IMR-90 (cell line): Measurements from ENCODE around the gene ACE2. TPM values are rescaled to one million over a fixed set of nuclear protein-coding genes. Genes with fewer than 3 reads are reported as not detected.

ENCODE experiments used
- ATAC-seq: fragments of 200-7000 bp; cut with Tn5 transposase; 2 replicates; pipeline ENCODE4 v1.9.1; 2020; ENCODE audit warnings: low read depth, mild to moderate bottlenecking, moderate library complexity
- BruUV-seq: library from RNA; stranded (reverse); fragments of 400-500 nt; replicated peaks from 2 replicates; lab custom pipeline; 2021; lab: Mats Ljungman, UMichigan
- CTCF ChIA-PET: fragments of 300-600 bp; formaldehyde crosslinking; extraction: SDS; loops from one replicate; lab custom pipeline; 2021; ENCODE audit warnings: antibody characterized with exemption; lab: Yijun Ruan, JAX
- POLR2A ChIA-PET: fragments of 300-600 bp; sonication (Branson Sonifier 250); formaldehyde crosslinking; loops from one replicate; lab custom pipeline; 2022; ENCODE audit warnings: antibody characterized with exemption; ENCODE audit not compliant: unreplicated experiment; lab: Charles Lee
- DNase-seq: peaks from one replicate; pipeline ENCODE4 v3.0.0; 2013
- H2AFZ ChIP-seq: replicated peaks from 2 replicates; pipeline ENCODE3; 2013; ENCODE audit warnings: low read length, mild to moderate bottlenecking; ENCODE audit not compliant: poor library complexity
- H2AK5ac ChIP-seq: 2 replicates; pipeline ENCODE4 v1.6.1; 2013; ENCODE audit warnings: low read depth, low read length, inconsistent platforms
- H2AK9ac ChIP-seq: replicated peaks from 2 replicates; pipeline ENCODE3; 2013; ENCODE audit warnings: mild to moderate bottlenecking, low read depth, low read length, moderate library complexity; ENCODE audit not compliant: poor library complexity
- H2BK120ac ChIP-seq: 2 replicates; pipeline ENCODE4 v1.6.1; 2013; ENCODE audit warnings: low read depth, low read length, inconsistent platforms
- H2BK15ac ChIP-seq: 3 replicates; pipeline ENCODE4 v1.6.1; 2013; ENCODE audit warnings: low read depth, low read length, inconsistent platforms
- H2BK20ac ChIP-seq: 2 replicates; pipeline ENCODE4 v1.6.1; 2013; ENCODE audit warnings: low read depth, mild to moderate bottlenecking, inconsistent platforms, low read length, moderate library complexity
- H2BK5ac ChIP-seq: 2 replicates; pipeline ENCODE4 v1.6.1; 2013; ENCODE audit warnings: mild to moderate bottlenecking, low read depth, low read length, inconsistent platforms; ENCODE audit not compliant: poor library complexity, severe bottlenecking
- H3K14ac ChIP-seq: replicated peaks from 2 replicates; pipeline ENCODE4 v1.6.1; 2013; ENCODE audit warnings: low read depth, low read length, inconsistent platforms
- H3K18ac ChIP-seq: 2 replicates; pipeline ENCODE4 v1.6.1; 2013; ENCODE audit warnings: low read depth, low read length, control low read depth
- H3K23ac ChIP-seq: 2 replicates; pipeline ENCODE4 v1.6.1; 2013; ENCODE audit warnings: low read depth, low read length, inconsistent platforms
- H3K27ac ChIP-seq: 2 replicates; pipeline ENCODE4 v1.5.1; 2013; ENCODE audit warnings: mild to moderate bottlenecking, control low read depth, low read length; ENCODE audit not compliant: insufficient read depth
- H3K27me3 ChIP-seq: 2 replicates; pipeline ENCODE4 v1.6.1; 2013; ENCODE audit warnings: low read length; ENCODE audit not compliant: control insufficient read depth, insufficient read depth
- H3K36me3 ChIP-seq: 2 replicates; pipeline ENCODE4 v1.6.1; 2013; ENCODE audit warnings: low read length, mixed read lengths; ENCODE audit not compliant: control insufficient read depth, insufficient read depth
- H3K4ac ChIP-seq: 2 replicates; pipeline ENCODE4 v1.6.1; 2013; ENCODE audit warnings: low read depth, low read length, inconsistent platforms
- H3K4me1 ChIP-seq: 2 replicates; pipeline ENCODE4 v1.6.1; 2013; ENCODE audit warnings: low read length, mixed read lengths; ENCODE audit not compliant: control insufficient read depth, insufficient read depth
- H3K4me2 ChIP-seq: 2 replicates; pipeline ENCODE4 v1.6.1; 2013; ENCODE audit warnings: low read depth, mild to moderate bottlenecking, control low read depth, low read length, moderate library complexity
- H3K4me3 ChIP-seq: 2 replicates; pipeline ENCODE4 v1.5.1; 2013; ENCODE audit warnings: low read depth, mild to moderate bottlenecking, control low read depth, low read length, moderate library complexity; ENCODE audit not compliant: insufficient read depth
- H3K56ac ChIP-seq: 2 replicates; pipeline ENCODE4 v1.6.1; 2013; ENCODE audit warnings: low read length, inconsistent platforms; ENCODE audit not compliant: insufficient read depth; ENCODE audit errors: extremely low read depth
- H3K79me1 ChIP-seq, 2 experiments: 2 replicates each; pipeline ENCODE4 v1.6.1; 2013; ENCODE audit warnings: low read length in 2 of 2, inconsistent platforms in 1 of 2, low read depth in 1 of 2
- H3K9ac ChIP-seq: 2 replicates; pipeline ENCODE4 v1.6.1; 2013; ENCODE audit warnings: low read depth, low read length, control low read depth
- H3K9me1 ChIP-seq: 2 replicates; pipeline ENCODE4 v1.6.1; 2013; ENCODE audit warnings: low read length, inconsistent platforms; ENCODE audit not compliant: insufficient read depth
- H3K9me3 ChIP-seq: 2 replicates; pipeline ENCODE4 v1.6.1; 2013; ENCODE audit warnings: low read length; ENCODE audit not compliant: control insufficient read depth, insufficient read depth
- H4K20me1 ChIP-seq: 2 replicates; pipeline ENCODE4 v1.6.1; 2013; ENCODE audit warnings: low read length, inconsistent platforms; ENCODE audit not compliant: insufficient read depth
- H4K5ac ChIP-seq: 2 replicates; pipeline ENCODE4 v1.6.1; 2013; ENCODE audit warnings: mild to moderate bottlenecking, low read depth, low read length, control low read depth
- H4K8ac ChIP-seq, 2 experiments: 2 replicates each; pipeline ENCODE4 v1.6.1; 2013; ENCODE audit warnings: low read depth in 2 of 2, low read length in 2 of 2, control low read depth in 1 of 2, inconsistent platforms in 1 of 2
- H4K91ac ChIP-seq: 2 replicates; pipeline ENCODE4 v1.6.1; 2013; ENCODE audit warnings: low read depth, low read length, inconsistent platforms; ENCODE audit not compliant: insufficient read depth
- BHLHE40 ChIP-seq: fragments of 150-350 bp; IDR thresholded peaks from 2 replicates; pipeline ENCODE4 v1.6.1; 2016; ENCODE audit warnings: mild to moderate bottlenecking, low read depth, low read length
- CEBPB ChIP-seq: IDR thresholded peaks from 2 replicates; pipeline ENCODE4 v1.6.1; 2012; ENCODE audit warnings: low read depth, low read length, improper control_type of control experiment
- CHD1 ChIP-seq: IDR thresholded peaks from 2 replicates; pipeline ENCODE4 v1.6.1; 2012; ENCODE audit warnings: low read depth, low read length, improper control_type of control experiment
- CTCF ChIP-seq: conservative IDR thresholded peaks from 2 replicates; pipeline ENCODE4 v1.5.1; 2012; ENCODE audit warnings: mild to moderate bottlenecking, low read depth, low read length, improper control_type of control experiment
- ELK1 ChIP-seq: fragments of 150-350 bp; IDR thresholded peaks from 2 replicates; pipeline ENCODE4 v1.6.1; 2016; ENCODE audit warnings: low read depth, mild to moderate bottlenecking, low read length, moderate library complexity, borderline replicate concordance
- FOS ChIP-seq: fragments of 150-350 bp; IDR thresholded peaks from 2 replicates; pipeline ENCODE4 v1.6.1; 2016; ENCODE audit warnings: low read depth, low read length
- MAFK ChIP-seq: IDR thresholded peaks from 2 replicates; pipeline ENCODE4 v1.6.1; 2012; ENCODE audit warnings: low read depth, low read length, improper control_type of control experiment
- MAZ ChIP-seq: IDR thresholded peaks from 2 replicates; pipeline ENCODE4 v1.6.1; 2012; ENCODE audit warnings: low read depth, mild to moderate bottlenecking, low read length, improper control_type of control experiment, moderate library complexity, borderline replicate concordance
- MXI1 ChIP-seq: IDR thresholded peaks from 2 replicates; pipeline ENCODE4 v1.6.1; 2012; ENCODE audit warnings: low read depth, mild to moderate bottlenecking, low read length, moderate library complexity, borderline replicate concordance
- NFE2L2 ChIP-seq: fragments of 150-350 bp; IDR thresholded peaks from 2 replicates; pipeline ENCODE4 v1.6.1; 2016; ENCODE audit warnings: low read depth, mild to moderate bottlenecking, low read length
- POLR2A ChIP-seq: IDR thresholded peaks from 2 replicates; pipeline ENCODE4 v1.6.1; 2012; ENCODE audit warnings: mild to moderate bottlenecking, low read depth, low read length
- RAD21 ChIP-seq: IDR thresholded peaks from 2 replicates; pipeline ENCODE4 v1.6.1; 2012; ENCODE audit warnings: low read length, improper control_type of control experiment
- RCOR1 ChIP-seq: IDR thresholded peaks from 2 replicates; pipeline ENCODE4 v1.6.1; 2012; ENCODE audit warnings: mild to moderate bottlenecking, low read length, improper control_type of control experiment; ENCODE audit not compliant: insufficient replicate concordance
- RFX5 ChIP-seq: IDR thresholded peaks from 2 replicates; pipeline ENCODE4 v1.8.0; 2012; ENCODE audit warnings: low read depth, mild to moderate bottlenecking, low read length, moderate library complexity
- SMC3 ChIP-seq: fragments of 150-350 bp; IDR thresholded peaks from 2 replicates; pipeline ENCODE4 v1.6.1; 2016; ENCODE audit warnings: low read depth, mild to moderate bottlenecking, antibody characterized with exemption, low read length, moderate library complexity
- USF2 ChIP-seq: fragments of 150-350 bp; IDR thresholded peaks from 2 replicates; pipeline ENCODE4 v1.6.1; 2017; ENCODE audit warnings: mild to moderate bottlenecking, antibody characterized with exemption, low read length, low read depth
- WGBS, 2 experiments: methylation state at CpG; one replicate each; pipeline versions ENCODE4 v1.1.5 to v1.1.7; 2013; ENCODE audit warnings: missing lambda C conversion rate in 2 of 2; ENCODE audit not compliant: insufficient read length in 1 of 2; ENCODE audit errors: extremely low coverage in 2 of 2; 5-methylcytosine and 5-hydroxymethylcytosine counted together
- dilution Hi-C: fragments of 300-500 bp; cut with HindIII; formaldehyde crosslinking; loops from one replicate; pipeline ENCODE4 v1.14.3; 2018; ENCODE audit warnings: low sequenced_read_pairs; ENCODE audit not compliant: unreplicated experiment
- in situ Hi-C: fragments of 300-500 bp; cut with MboI; formaldehyde crosslinking; loops from 3 replicates; pipeline ENCODE4 v1.14.3; 2019; ENCODE audit warnings: low sequenced_read_pairs, inconsistent platforms, mixed read lengths
- intact Hi-C: fragments of 100-400 bp; cut with micrococcal nuclease; formaldehyde crosslinking; loops from 2 replicates; pipeline ENCODE4 v1.10.0; 2022
- polyA plus RNA-seq, 3 experiments: library from polyadenylated mRNA; depleted of rRNA; stranded (reverse); fragments of >200 nt; gene quantifications; 2 replicates each; pipeline ENCODE4 v1.2.3, GENCODE V29; 2012; ENCODE audit warnings: low replicate concordance in 1 of 3
- total RNA-seq: library from RNA; depleted of rRNA; stranded (reverse); fragments of >200 nt; gene quantifications from 2 replicates; pipeline ENCODE4 v1.2.3, GENCODE V29; 2012

The ACE2 gene
- total and polyA plus RNA-seq, 2 of the 4 experiments (the other 2 are of a cell fraction) = not detected

- no CpG with 5 or more reads among the region's 1 CpG for WGBS, 2 experiments
- Histone ChIP-seq H3K27me3 (peaks cover 7% of the 10 kb centered on the region), H4K5ac (no peak overlapping the region), H3K4me2 (no peak overlapping the region), H3K9me3 (no peaks in the 10 kb centered on the region), H2AK9ac (no peak overlapping the region), H3K4ac (no peak overlapping the region), H3K23ac (no peak overlapping the region), H3K9me1 (no peaks in the 10 kb centered on the region), H4K8ac (no peak overlapping the region), H3K4me3 (no peak overlapping the region), H4K20me1 (no peaks in the 10 kb centered on the region), H2AFZ (no peak overlapping the region), H4K91ac (no peak overlapping the region), H2BK15ac (no peak overlapping the region), H3K18ac (no peak overlapping the region), H2BK20ac (no peak overlapping the region), H3K9ac (no peak overlapping the region), H2BK120ac (no peak overlapping the region), H2AK5ac (no peak overlapping the region), H3K36me3 (no peaks in the 10 kb centered on the region), H3K27ac (no peak overlapping the region), H3K14ac (no peak overlapping the region), H2BK5ac (no peak overlapping the region), H3K79me1 (no peaks in the 10 kb centered on the region), H3K56ac (no peak overlapping the region), H3K4me1 (no peaks in the 10 kb centered on the region)
- no TSS peak for BruUV-seq
- ChIA-PET CTCF (no interaction called here), POLR2A (no interaction called here)
- dilution Hi-C loops (no loop called here), in situ Hi-C loops (no loop called here), intact Hi-C loops (no loop called here)
- TF ChIP-seq RCOR1 (no peak), BHLHE40 (no peak), MXI1 (no peak), RFX5 (no peak), RAD21 (no peak), ELK1 (no peak), MAZ (no peak), SMC3 (no peak), CTCF (no peak), POLR2A (no peak), FOS (no peak), CEBPB (no peak), MAFK (no peak), USF2 (no peak), CHD1 (no peak), NFE2L2 (no peak)
- ATAC-seq (no peak), DNase-seq (no peak)
Observed at GRCh38 chrX:15605226-15605625, 4.5 kb upstream of the ACE2 start.
